SJSA1 (cell line): ENCODE data around the gene SLC36A3. TPM values are rescaled to one million over a fixed set of nuclear protein-coding genes. Genes with fewer than 3 reads are reported as not detected.
"Not testable (repeated sequence)": the region's sequence is repeated elsewhere in the genome, so short reads cannot be mapped to it uniquely, and the experiment has no call there.

Experiments
- DNase-seq, 2 experiments: peaks; one replicate each; pipeline ENCODE4 v3.0.0-alpha.2; 2015 to 2020; ENCODE audit warnings: low spot score in 2 of 2, low read depth in 1 of 2
- H3K27ac ChIP-seq: fragments of 250-450 bp; sonication (Bioruptor Pico); 2 replicates; pipeline ENCODE4 v1.5.1; 2020; ENCODE audit warnings: mild to moderate bottlenecking, moderate library complexity
- H3K27me3 ChIP-seq: fragments of 250-450 bp; sonication (Bioruptor Pico); replicated peaks from 2 replicates; pipeline ENCODE4 v1.5.1; 2020; ENCODE audit warnings: mild to moderate bottlenecking, moderate library complexity
- H3K36me3 ChIP-seq: fragments of 250-450 bp; sonication (Bioruptor Pico); 2 replicates; pipeline ENCODE4 v1.5.1; 2020; ENCODE audit warnings: mild to moderate bottlenecking
- H3K4me1 ChIP-seq: fragments of 250-450 bp; sonication (Bioruptor Pico); replicated peaks from 2 replicates; pipeline ENCODE4 v1.6.1; 2021; ENCODE audit warnings: mild to moderate bottlenecking
- H3K4me3 ChIP-seq: fragments of 250-450 bp; sonication (Bioruptor Pico); 2 replicates; pipeline ENCODE4 v1.5.1; 2020; ENCODE audit warnings: mild to moderate bottlenecking
- H3K9me3 ChIP-seq: fragments of 250-450 bp; sonication (Bioruptor Pico); replicated peaks from 2 replicates; pipeline ENCODE4 v1.5.1; 2020; ENCODE audit warnings: mild to moderate bottlenecking
- total RNA-seq: library from RNA; depleted of rRNA; stranded (reverse); fragments of >200 nt; shearing (Covaris generic); gene quantifications from 2 replicates; pipeline ENCODE4 v1.2.3, GENCODE V29; 2014; rRNA removed

The SLC36A3 gene
- total RNA-seq, 1 experiment from 2014 or later = not detected

DNA sequence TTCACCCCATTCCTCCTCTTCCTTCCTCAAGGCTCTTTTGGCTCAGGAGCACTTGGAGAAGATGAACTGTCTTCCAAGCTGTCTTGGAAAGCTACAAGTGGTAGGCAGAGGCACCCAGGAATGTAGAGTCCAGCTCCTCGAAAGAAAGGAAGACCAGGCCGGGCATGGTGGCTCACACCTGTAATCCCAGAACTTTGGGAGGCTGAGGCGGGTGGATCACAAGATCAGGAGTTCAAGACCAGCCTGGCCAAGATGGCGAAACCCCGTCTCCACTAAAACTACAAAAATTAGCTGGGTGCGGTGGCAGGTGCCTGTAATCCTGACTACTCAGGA is 68.4 kb downstream of the SLC36A3 start:
- DNase-seq, H3K4me1 ChIP-seq, H3K27ac ChIP-seq, H3K36me3 ChIP-seq, H3K9me3 ChIP-seq, H3K4me3 ChIP-seq: not testable (repeated sequence)
- H3K27me3 ChIP-seq = peaks cover 17% of the 10 kb centered on the region; the same call in 1 of the 2 replicates

GRCh38 chr5:151234476-151235238 is 68.9 kb downstream of the SLC36A3 start:
- H3K9me3 ChIP-seq = no peaks in the 10 kb centered on the region

DNA sequence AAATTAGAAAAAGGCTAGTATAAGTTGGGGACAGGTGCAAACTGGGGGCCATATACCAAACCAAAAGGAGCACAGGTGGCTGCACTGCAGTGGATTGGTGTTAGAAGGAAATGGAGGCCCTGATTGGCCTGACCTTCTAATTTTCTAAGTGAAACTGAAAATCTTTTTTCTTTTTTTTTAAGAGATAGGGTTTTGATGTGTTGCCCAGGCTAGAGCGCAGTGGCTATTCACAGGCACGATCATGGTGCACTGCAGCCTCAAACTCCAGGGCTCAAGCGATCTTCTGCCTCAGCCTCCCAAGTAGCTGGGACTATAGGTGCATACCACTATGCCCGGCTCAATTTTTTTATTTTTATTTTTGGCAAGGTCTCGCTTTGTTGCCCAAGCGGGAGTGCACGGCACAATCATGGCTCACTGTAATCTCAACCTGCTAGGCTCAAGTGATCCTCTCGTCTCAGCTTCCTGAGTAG is 69.9 kb downstream of the SLC36A3 start:
- no peaks in the 10 kb centered on the region for H3K9me3 ChIP-seq
- H3K4me1 ChIP-seq = no peaks in the 10 kb centered on the region; the same call in 1 of the 2 replicates
- no peak for DNase-seq
- H3K4me3 ChIP-seq = no peak overlapping the region
- H3K27me3 ChIP-seq = peaks cover 21% of the 10 kb centered on the region; the same call in 1 of the 2 replicates
- no peaks in the 10 kb centered on the region for H3K36me3 ChIP-seq
- H3K27ac ChIP-seq = no peak overlapping the region

More at GRCh38 chr5:151234476-151235238, 68.9 kb downstream of the SLC36A3 start:
- DNase-seq = no peak
- peaks cover 17% of the 10 kb centered on the region; the same call in 1 of the 2 replicates for H3K27me3 ChIP-seq
- no peak overlapping the region for H3K27ac ChIP-seq
- H3K4me1 ChIP-seq = no peaks in the 10 kb centered on the region; the same call in 1 of the 2 replicates
- no peaks in the 10 kb centered on the region for H3K36me3 ChIP-seq
- H3K4me3 ChIP-seq = no peak overlapping the region

GRCh38 chr5:151231359-151231758 is 72.2 kb downstream of the SLC36A3 start:
- no peak for DNase-seq
- peaks cover 18% of the 10 kb centered on the region; the same call in 1 of the 2 replicates for H3K27me3 ChIP-seq
- no peaks in the 10 kb centered on the region; the same call in 1 of the 2 replicates for H3K4me1 ChIP-seq
- H3K4me3 ChIP-seq = no peak overlapping the region
- H3K9me3 ChIP-seq = no peaks in the 10 kb centered on the region
- no peaks in the 10 kb centered on the region for H3K36me3 ChIP-seq
- no peak overlapping the region for H3K27ac ChIP-seq

DNA sequence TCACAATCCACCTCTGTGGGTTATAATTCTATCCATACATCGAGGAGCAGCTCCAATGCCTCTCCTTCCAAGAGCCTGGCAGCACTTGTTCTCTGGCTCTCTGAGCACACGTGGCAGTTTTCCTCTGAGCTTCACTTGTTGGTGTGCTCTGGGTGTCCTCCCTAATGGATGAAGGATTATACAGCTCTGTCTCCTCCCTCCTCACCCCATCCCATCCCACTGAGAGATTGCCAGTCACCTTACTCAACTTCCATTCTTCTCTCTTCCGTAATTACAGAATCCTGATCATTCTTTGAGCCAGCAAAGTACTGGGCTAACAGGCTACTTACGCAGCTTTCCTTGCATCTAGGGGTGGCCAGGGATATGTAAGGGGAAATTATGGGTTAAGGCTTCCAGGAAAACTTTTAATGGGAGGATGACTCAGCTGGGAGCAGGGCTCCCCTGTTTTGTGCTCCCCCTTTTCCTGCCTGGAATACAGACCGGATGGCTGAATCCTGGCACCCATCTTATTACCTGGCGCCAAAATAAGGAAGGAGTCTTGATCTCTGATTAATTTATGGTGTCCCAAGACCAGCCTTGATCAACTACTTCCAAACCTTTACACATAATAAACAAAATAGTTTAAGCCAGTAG is 73.4 kb downstream of the SLC36A3 start:
- H3K27ac ChIP-seq = no peak overlapping the region
- no peak overlapping the region for H3K4me3 ChIP-seq
- H3K36me3 ChIP-seq = no peaks in the 10 kb centered on the region
- H3K9me3 ChIP-seq = no peaks in the 10 kb centered on the region
- DNase-seq = no peak
- no peaks in the 10 kb centered on the region; the same call in 1 of the 2 replicates for H3K4me1 ChIP-seq
- H3K27me3 ChIP-seq = peaks cover 18% of the 10 kb centered on the region; the same call in 1 of the 2 replicates

DNA sequence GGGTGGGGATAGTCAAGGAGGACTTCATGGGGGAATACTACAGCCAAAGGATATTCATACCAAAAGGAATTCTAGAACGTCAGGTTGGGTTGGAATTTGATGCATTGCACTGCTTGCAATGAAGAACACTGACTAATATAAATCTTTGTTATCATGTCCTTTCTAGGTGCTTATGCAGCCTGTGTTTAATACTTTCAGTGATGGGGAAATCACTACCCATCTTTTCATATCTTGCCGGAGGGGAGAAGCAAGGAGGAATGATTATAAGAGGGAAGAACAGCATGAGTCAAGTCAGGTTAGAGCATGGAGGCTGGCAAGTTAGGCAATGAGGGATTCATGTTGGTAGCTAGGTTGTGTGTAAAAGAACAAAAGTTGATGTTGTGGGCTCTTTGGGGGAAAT is 74.6 kb downstream of the SLC36A3 start:
- H3K27ac ChIP-seq = no peak overlapping the region
- no peak for DNase-seq
- H3K27me3 ChIP-seq = peaks cover 14% of the 10 kb centered on the region; the same call in 1 of the 2 replicates
- no peaks in the 10 kb centered on the region for H3K36me3 ChIP-seq
- H3K4me3 ChIP-seq = no peak overlapping the region
- H3K9me3 ChIP-seq = no peaks in the 10 kb centered on the region
- H3K4me1 ChIP-seq = no peaks in the 10 kb centered on the region

- no peak overlapping the region for H3K27ac ChIP-seq
- H3K9me3 ChIP-seq = no peaks in the 10 kb centered on the region
- H3K4me1 ChIP-seq = peaks cover 4% of the 10 kb centered on the region
- H3K36me3 ChIP-seq = no peaks in the 10 kb centered on the region
- H3K27me3 ChIP-seq = peaks cover 12% of the 10 kb centered on the region; the same call in 1 of the 2 replicates
- no peak for DNase-seq
- H3K4me3 ChIP-seq = no peak overlapping the region
Measured at GRCh38 chr5:151227918-151228447, 75.6 kb downstream of the SLC36A3 start.

Other genes with a start within 250 kb of the SLC36A3 start
- 263 and 296 TPM in 2 replicates for gene TNIP1, start 222.7 kb downstream of the SLC36A3 start, total RNA-seq
- gene ANXA6, start 146.0 kb downstream of the SLC36A3 start, total RNA-seq = 463 and 616 TPM in 2 replicates
- 0.03 and 0.39 TPM in 2 replicates for gene CCDC69, start 79.7 kb downstream of the SLC36A3 start, total RNA-seq
- gene GM2A, start 50.6 kb downstream of the SLC36A3 start, total RNA-seq = 16.7 and 27.4 TPM in 2 replicates
- gene SLC36A2, start 43.8 kb upstream of the SLC36A3 start, total RNA-seq = not detected in 2 replicates
- 20.3 and 20.8 TPM in 2 replicates for gene SLC36A1, start 143.8 kb upstream of the SLC36A3 start, total RNA-seq